K562 (cell line): ENCODE data around the gene RBFA.

ENCODE experiments used
- ATF6 ChIP-seq: sonication (generic); formaldehyde crosslinking; IDR thresholded peaks from 2 replicates; pipeline ENCODE4 v1.4.0; 2020; ENCODE audit warnings: mild to moderate bottlenecking, missing genetic modification reagents
- HMG20A ChIP-seq: fragments of 450-650 bp; formaldehyde crosslinking; conservative IDR thresholded peaks from 2 replicates; pipeline ENCODE4 v1.4.0; 2020; ENCODE audit warnings: mild to moderate bottlenecking, mixed read lengths
- ZNF232 ChIP-seq: sonication (generic); formaldehyde crosslinking; IDR thresholded peaks from 2 replicates; pipeline ENCODE4 v1.8.0; 2022; ENCODE audit warnings: mild to moderate bottlenecking, missing genetic modification reagents
- ZZZ3 ChIP-seq: fragments of 450-650 bp; IDR thresholded peaks from 2 replicates; pipeline ENCODE4 v1.6.1; 2016; ENCODE audit warnings: antibody characterized with exemption, mild to moderate bottlenecking, moderate library complexity

GRCh38 chr18:80000877-80001276, 33.4 kb upstream of the RBFA start:
- TF ChIP-seq HMG20A (CRISPR knock-in tag), result no peak
- no peak for TF ChIP-seq ZNF232
- no peak for TF ChIP-seq ZZZ3
- no peak for TF ChIP-seq ATF6 (CRISPR knock-in tag)
